Spleen (tissue), 13 donors: ENCODE measurements around the gene NBPF12. TPM values are rescaled to one million over a fixed set of nuclear protein-coding genes. Genes with fewer than 3 reads are reported as not detected.
"Not testable (repeated sequence)": the region's sequence is repeated elsewhere in the genome, so short reads cannot be mapped to it uniquely, and the experiment has no call there.

Experiments used
- DNase-seq: peaks from one replicate; pipeline ENCODE4 v3.0.0-alpha.2; 2020
- H3K27ac ChIP-seq, 8 donors: fragments of 200-600 bp; sonication (generic) in 7 of 8; 1 replicate in 4 of 8; 2 replicates in 4 of 8; pipeline versions ENCODE4 v1.5.0 to v1.8.0; 2016 to 2021; ENCODE audit warnings: inconsistent platforms in 4 of 8, mild to moderate bottlenecking in 4 of 8, moderate library complexity in 1 of 8
- H3K27me3 ChIP-seq, 7 donors: fragments of 200-600 bp; sonication (generic) in 6 of 7; replicated peaks in 1 of 7; 1 replicate in 4 of 7; 2 replicates in 3 of 7; pipeline versions ENCODE4 v1.5.0 to v1.8.0; 2016 to 2021; ENCODE audit warnings: inconsistent platforms in 3 of 7, mild to moderate bottlenecking in 1 of 7
- H3K36me3 ChIP-seq, 6 donors: fragments of 200-600 bp; sonication (generic) in 5 of 6; 1 replicate in 4 of 6; 2 replicates in 2 of 6; pipeline versions ENCODE4 v1.5.0 to v1.8.0; 2016 to 2021; ENCODE audit warnings: inconsistent platforms in 2 of 6
- H3K4me1 ChIP-seq, 6 donors: fragments of 200-600 bp; sonication (generic) in 5 of 6; 1 replicate in 3 of 6; 2 replicates in 3 of 6; pipeline versions ENCODE4 v1.5.0 to v1.8.0; 2016 to 2021; ENCODE audit warnings: inconsistent platforms in 3 of 6
- H3K4me3 ChIP-seq, 8 donors: fragments of 200-600 bp; sonication (generic) in 7 of 8; 1 replicate in 4 of 8; 2 replicates in 4 of 8; pipeline versions ENCODE4 v1.5.0 to v1.8.0; 2016 to 2021; ENCODE audit warnings: inconsistent platforms in 4 of 8, mild to moderate bottlenecking in 4 of 8, moderate library complexity in 2 of 8
- H3K9me3 ChIP-seq, 8 donors: fragments of 200-600 bp; sonication (generic) in 7 of 8; 1 replicate in 4 of 8; 2 replicates in 4 of 8; pipeline versions ENCODE4 v1.5.0 to v1.8.0; 2016 to 2021; ENCODE audit warnings: inconsistent platforms in 4 of 8
- POLR2AphosphoS5 ChIP-seq, 3 donors: sonication (generic); formaldehyde crosslinking; IDR thresholded peaks; one replicate each; pipeline ENCODE4 v1.5.1; 2017; ENCODE audit warnings: antibody characterized with exemption in 3 of 3
- WGBS, 5 donors: extraction: QIAGEN DNeasy Blood & Tissue Kit in 3 of 5; methylation state at CpG; one replicate each; pipeline versions ENCODE4 v1.1.5 to v1.1.7; 2013 to 2018; 5-methylcytosine and 5-hydroxymethylcytosine counted together
- intact Hi-C: fragments of 100-400 bp; cut with DNase I; formaldehyde crosslinking; loops from one replicate; pipeline ENCODE4 v1.15.0; 2023; ENCODE audit warnings: low total_unique reads
- long read RNA-seq, 2 donors: transcript quantifications; one replicate each; lab custom pipeline, GENCODE V29; 2026
- polyA plus RNA-seq, 3 donors: library from polyadenylated mRNA; stranded (reverse); fragments of 200-250 nt; gene quantifications; one replicate each; pipeline ENCODE4 v1.2.1, GENCODE V29; 2013
- total RNA-seq, 7 donors: library from RNA; depleted of rRNA in 3 of 7; stranded (reverse); fragments of >200 nt in 3 of 7; fragmentation: NEBNext Ultra II Directional in 4 of 7; extraction: Animal tissue kit (Norgen Biotek cat#: 25700) in 4 of 7; gene quantifications; one replicate each; pipeline versions ENCODE4 v1.1.0 to v1.2.1, GENCODE V29; 2016 to 2021
- donor health status: healthy with polysubstance abuse.
- donor health status: DM: no; HTN: no; CAD: no; lungs with moderate emphysema.
- donor health status: DM: no; HTN: no; CAD: no.
- donor health status: Bipolar disorder and iron deficiency.
- donor health status: healthy.
- donor health status: DM: no; HTN: no; CAD: no.
- donor health status: DM: yes; HTN: yes; CAD: no.

The NBPF12 gene, protein sequence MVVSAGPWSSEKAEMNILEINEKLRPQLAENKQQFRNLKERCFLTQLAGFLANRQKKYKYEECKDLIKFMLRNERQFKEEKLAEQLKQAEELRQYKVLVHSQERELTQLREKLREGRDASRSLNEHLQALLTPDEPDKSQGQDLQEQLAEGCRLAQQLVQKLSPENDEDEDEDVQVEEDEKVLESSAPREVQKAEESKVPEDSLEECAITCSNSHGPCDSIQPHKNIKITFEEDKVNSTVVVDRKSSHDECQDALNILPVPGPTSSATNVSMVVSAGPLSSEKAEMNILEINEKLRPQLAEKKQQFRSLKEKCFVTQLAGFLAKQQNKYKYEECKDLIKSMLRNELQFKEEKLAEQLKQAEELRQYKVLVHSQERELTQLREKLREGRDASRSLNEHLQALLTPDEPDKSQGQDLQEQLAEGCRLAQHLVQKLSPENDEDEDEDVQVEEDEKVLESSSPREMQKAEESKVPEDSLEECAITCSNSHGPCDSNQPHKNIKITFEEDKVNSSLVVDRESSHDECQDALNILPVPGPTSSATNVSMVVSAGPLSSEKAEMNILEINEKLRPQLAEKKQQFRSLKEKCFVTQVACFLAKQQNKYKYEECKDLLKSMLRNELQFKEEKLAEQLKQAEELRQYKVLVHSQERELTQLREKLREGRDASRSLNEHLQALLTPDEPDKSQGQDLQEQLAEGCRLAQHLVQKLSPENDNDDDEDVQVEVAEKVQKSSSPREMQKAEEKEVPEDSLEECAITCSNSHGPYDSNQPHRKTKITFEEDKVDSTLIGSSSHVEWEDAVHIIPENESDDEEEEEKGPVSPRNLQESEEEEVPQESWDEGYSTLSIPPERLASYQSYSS (N-terminal part only)
- total RNA-seq (10 to 100 TPM; 11.9 to 34.0 (median 18.3) TPM), polyA plus RNA-seq (1 to 10 TPM; 6.7 to 7.9 (median 7.9) TPM)
- long read RNA-seq, donor 1, partial matches to known transcripts, result 10 of 10 reads
- long read RNA-seq, donor 1, other reads (novel, unspliced or antisense), result 0 of 10 reads
- long read RNA-seq, donor 2, result 0 reads

DNA sequence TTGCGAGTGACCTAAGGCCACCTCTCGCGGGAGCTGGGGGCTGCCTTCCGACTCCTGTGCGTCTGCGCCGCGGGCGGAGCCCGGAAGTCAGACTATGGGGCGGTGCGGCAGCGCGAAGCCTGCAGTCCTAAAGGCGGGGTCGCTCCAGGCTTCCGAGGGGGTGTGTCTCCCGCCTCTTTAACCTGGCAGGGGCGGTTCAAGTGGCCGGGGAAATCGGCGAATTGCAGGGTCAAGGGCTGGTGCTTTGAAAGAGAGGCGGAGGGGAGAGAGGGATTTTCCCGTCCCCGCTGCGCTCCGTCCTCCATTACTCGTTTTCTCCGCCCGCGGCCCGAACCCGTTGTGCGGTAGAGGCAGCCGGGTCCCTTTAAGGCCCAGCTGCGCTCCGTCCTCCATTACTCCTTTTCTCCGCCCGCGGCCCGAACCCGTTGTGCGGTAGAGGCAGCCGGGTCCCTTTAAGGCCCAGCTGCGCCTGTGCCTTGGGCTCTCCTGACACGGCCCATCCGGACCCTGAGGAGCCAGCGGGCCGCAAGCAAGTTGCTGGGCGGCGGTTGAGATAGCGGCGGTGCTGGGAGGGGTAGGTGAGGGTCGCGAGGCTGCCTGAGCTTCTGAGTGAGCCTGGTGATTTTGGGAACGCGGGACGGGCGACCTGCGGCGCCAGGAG is at the start of gene NBPF12:
Gene NBPF12 (plus strand): TSS at position 83 of the 661 bp plus-strand sequence. CDS start 21,820 bp downstream, outside the sequence.
- H3K4me3 ChIP-seq, result peak within 1 kb of the TSS; percentile 60 to 94 (median 80)
- peak; percentile 46 to 82 (median 60) for TF ChIP-seq POLR2AphosphoS5 (IDR thresholded peaks at IDR 0.05)
- intact Hi-C loops, H3K9me3 ChIP-seq, H3K36me3 ChIP-seq, H3K27me3 ChIP-seq: not testable (repeated sequence)
- H3K4me1 ChIP-seq, result peaks cover 4 to 19% (median 7%) of the 10 kb centered on the region in 6 donors
- H3K27ac ChIP-seq, result peak within 1 kb of the TSS; percentile 58 to 92 (median 86)
- 0% methylated on average over 42 to 57 of the region's 61 CpGs for WGBS, 5 donors
- peak; percentile 95 for DNase-seq

DNA sequence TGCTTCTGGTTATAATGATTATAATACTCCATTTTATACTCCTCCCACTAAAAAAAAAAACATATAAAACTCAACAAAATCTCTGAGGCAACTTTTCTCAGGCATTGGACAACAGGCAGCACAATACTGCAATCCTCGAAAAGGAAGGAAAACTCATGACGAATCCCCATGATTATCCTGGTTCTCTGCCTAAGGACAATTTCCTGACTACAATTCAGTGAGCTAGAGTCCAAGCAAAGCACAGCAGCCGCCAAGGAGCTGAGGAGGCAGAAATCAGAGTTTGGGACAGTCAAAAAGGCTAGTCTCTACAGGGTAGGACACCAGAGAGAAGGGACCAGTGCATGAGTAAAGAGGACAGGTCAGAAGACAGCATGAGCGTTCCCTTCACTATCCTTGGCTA is 46.8 kb upstream of the NBPF12 start:
- H3K36me3 ChIP-seq, intact Hi-C loops, DNase-seq, H3K27me3 ChIP-seq, H3K4me1 ChIP-seq, H3K4me3 ChIP-seq, H3K27ac ChIP-seq: not testable (repeated sequence)
- 69 to 100% (median 95%) methylated on average over 1 to 3 of the region's 4 CpGs for WGBS, 5 donors
- peaks cover 0 to 23% (median 15%) of the 10 kb centered on the region in 8 donors for H3K9me3 ChIP-seq

- H3K36me3 ChIP-seq, H3K27me3 ChIP-seq, H3K4me1 ChIP-seq, H3K4me3 ChIP-seq, H3K27ac ChIP-seq, intact Hi-C loops, DNase-seq: not testable (repeated sequence)
- H3K9me3 ChIP-seq, result peaks cover 0 to 23% (median 15%) of the 10 kb centered on the region in 8 donors
- 61 to 96% (median 80%) methylated on average over 1 to 2 of the region's 3 CpGs for WGBS, 5 donors
Measured at GRCh38 chr1:146892331-146892730, 45.8 kb upstream of the NBPF12 start.

DNA sequence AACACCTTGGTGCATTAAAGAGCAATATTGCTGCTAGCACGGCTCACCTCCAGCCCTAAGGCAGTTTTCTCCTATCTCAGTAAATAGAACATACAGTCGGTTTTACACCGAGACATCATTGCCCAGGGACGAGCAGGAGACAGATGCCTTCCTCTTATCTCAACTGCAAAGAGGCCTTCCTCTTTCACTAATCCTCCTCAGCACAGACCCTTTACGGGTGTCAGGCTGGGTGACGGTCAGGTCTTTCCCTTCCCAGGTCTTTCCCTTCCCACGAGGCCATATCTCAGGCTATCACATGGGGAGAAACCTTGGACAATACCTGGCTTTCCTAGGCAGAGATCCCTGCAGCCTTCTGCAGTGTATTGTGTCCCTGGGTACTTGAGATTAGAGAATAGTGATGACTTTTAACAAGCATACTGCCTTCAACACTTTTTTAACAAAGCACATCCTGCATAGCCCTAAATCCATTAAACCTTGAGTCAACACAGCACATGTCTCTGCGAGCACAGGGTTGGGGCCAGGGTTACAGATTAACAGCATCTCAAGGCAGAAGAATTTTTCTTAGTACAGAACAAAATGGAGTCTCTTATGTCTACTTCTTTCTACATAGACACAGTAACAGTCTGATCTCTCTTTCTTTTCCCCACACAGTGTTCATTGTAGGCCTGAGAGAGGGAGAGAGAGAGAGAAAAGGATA is 30.4 kb upstream of the NBPF12 start:
- H3K27ac ChIP-seq, H3K27me3 ChIP-seq, intact Hi-C loops, H3K4me3 ChIP-seq, H3K9me3 ChIP-seq, H3K4me1 ChIP-seq, DNase-seq, H3K36me3 ChIP-seq: not testable (repeated sequence)
- WGBS, 5 donors, result 54 to 85% (median 81%) methylated on average over 4 to 6 of the region's 8 CpGs

- H3K9me3 ChIP-seq, H3K36me3 ChIP-seq, H3K27ac ChIP-seq, H3K4me3 ChIP-seq, DNase-seq, H3K27me3 ChIP-seq, H3K4me1 ChIP-seq, intact Hi-C loops: not testable (repeated sequence)
- WGBS, 5 donors, result 55 to 80% (median 65%) methylated on average over 3 of the region's 3 CpGs
Measured at GRCh38 chr1:146912975-146913374, 25.1 kb upstream of the NBPF12 start.

DNA sequence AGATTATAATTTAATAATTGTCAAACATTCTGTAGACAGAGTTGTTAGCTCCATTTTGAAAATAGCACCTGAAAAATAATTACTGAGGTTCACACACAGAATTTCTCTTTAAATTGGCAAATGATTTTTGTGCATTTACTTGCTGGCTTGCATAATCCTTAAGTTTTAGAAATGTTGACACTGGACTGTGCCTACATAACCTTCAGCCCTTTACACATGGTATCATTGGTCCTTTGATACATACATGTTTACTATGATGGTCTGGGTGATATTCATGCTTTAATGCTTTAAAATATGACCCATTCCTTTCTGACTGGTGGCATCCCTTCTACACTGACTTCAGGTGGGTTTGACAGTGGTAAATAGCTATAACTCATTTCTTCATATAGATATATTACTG is 17.3 kb upstream of the NBPF12 start:
- H3K4me1 ChIP-seq, H3K27me3 ChIP-seq, H3K27ac ChIP-seq, DNase-seq, intact Hi-C loops, H3K9me3 ChIP-seq, H3K36me3 ChIP-seq, H3K4me3 ChIP-seq: not testable (repeated sequence)

- H3K4me3 ChIP-seq, H3K4me1 ChIP-seq, DNase-seq, H3K36me3 ChIP-seq, H3K9me3 ChIP-seq, H3K27ac ChIP-seq, H3K27me3 ChIP-seq, intact Hi-C loops: not testable (repeated sequence)
- 69 to 95% (median 79%) methylated on average over 1 of the region's 1 CpG for WGBS, 5 donors
Measured at GRCh38 chr1:146922614-146923013, 15.5 kb upstream of the NBPF12 start.

GRCh38 chr1:146924106-146924505 is 14.0 kb upstream of the NBPF12 start:
- H3K4me3 ChIP-seq, H3K27ac ChIP-seq, H3K4me1 ChIP-seq, DNase-seq, H3K27me3 ChIP-seq, H3K36me3 ChIP-seq, intact Hi-C loops, H3K9me3 ChIP-seq: not testable (repeated sequence)
- WGBS, 5 donors, result 53 to 87% (median 68%) methylated on average over 2 of the region's 2 CpGs

GRCh38 chr1:146926413-146926812 is 11.7 kb upstream of the NBPF12 start:
- H3K27me3 ChIP-seq, intact Hi-C loops, H3K4me1 ChIP-seq, H3K27ac ChIP-seq, DNase-seq, H3K36me3 ChIP-seq, H3K4me3 ChIP-seq, H3K9me3 ChIP-seq: not testable (repeated sequence)
- 89 to 100% (median 93%) methylated on average over 2 of the region's 2 CpGs; no CpG with 5 or more reads in 2 of the 5 donors for WGBS, 5 donors

GRCh38 chr1:146930225-146930624 is 7.9 kb upstream of the NBPF12 start:
- DNase-seq, H3K4me1 ChIP-seq, intact Hi-C loops: not testable (repeated sequence)

More at GRCh38 chr1:146930225-146930624, 7.9 kb upstream of the NBPF12 start:
- not testable (repeated sequence) for H3K36me3 ChIP-seq, H3K27me3 ChIP-seq, H3K4me3 ChIP-seq, H3K27ac ChIP-seq, H3K9me3 ChIP-seq
- WGBS, 5 donors, result 87 to 100% (median 93%) methylated on average over 1 of the region's 1 CpG; no CpG with 5 or more reads in 1 of the 5 donors
